Neural crest cell (in vitro differentiated cells): ENCODE measurements around the gene SPTB. TPM values are rescaled to one million over a fixed set of nuclear protein-coding genes. Genes with fewer than 3 reads are reported as not detected.
A peak's percentile ranks its signal among the peaks of the same experiment; 100 is the strongest.

Experiments
- DNase-seq: peaks from one replicate; pipeline ENCODE4 v3.0.0; 2021; ENCODE audit warnings: low read depth, mixed read lengths, low spot score
- H3K27ac Mint-ChIP-seq: one replicate; pipeline ENCODE4 v1.8.0; 2021; ENCODE audit warnings: mild to moderate bottlenecking, mixed read lengths; ENCODE audit not compliant: unreplicated experiment
- H3K27me3 Mint-ChIP-seq: 2 replicates; pipeline ENCODE4 v1.8.0; 2021; ENCODE audit warnings: low read depth, mild to moderate bottlenecking, mixed read lengths
- H3K36me3 Mint-ChIP-seq: 2 replicates; pipeline ENCODE4 v1.8.0; 2021; ENCODE audit warnings: low read depth, mild to moderate bottlenecking, mixed read lengths
- H3K4me1 Mint-ChIP-seq: 2 replicates; pipeline ENCODE4 v1.8.0; 2021; ENCODE audit warnings: mixed read lengths
- H3K4me3 Mint-ChIP-seq: one replicate; pipeline ENCODE4 v1.8.0; 2021; ENCODE audit warnings: mild to moderate bottlenecking, mixed read lengths
- H3K9me3 Mint-ChIP-seq: 2 replicates; pipeline ENCODE4 v1.8.0; 2021; ENCODE audit warnings: mixed read lengths
- CTCF ChIP-seq: fragments of 200-600 bp; sonication (generic); conservative IDR thresholded peaks from 2 replicates; pipeline ENCODE4 v1.5.0; 2021; ENCODE audit warnings: antibody characterized with exemption, mild to moderate bottlenecking
- microRNA-seq: library from miRNA; unstranded; fragments of <30 nt; microRNA quantifications from one replicate; pipeline ENCODE4, GENCODE V29; 2020
- total RNA-seq: library from RNA; stranded (reverse); gene quantifications from 2 replicates; pipeline ENCODE4 v1.2.1, GENCODE V29; 2021

SPTB gene
- total RNA-seq, 1 donor from 2014 or later = 0.16 TPM

- peaks cover 43% of the 10 kb centered on the region for H3K4me1 Mint-ChIP-seq
- no peak overlapping the region for H3K4me3 Mint-ChIP-seq
- no peaks in the 10 kb centered on the region for H3K36me3 Mint-ChIP-seq
- no peaks in the 10 kb centered on the region for H3K9me3 Mint-ChIP-seq
- peaks cover 63% of the 10 kb centered on the region for H3K27me3 Mint-ChIP-seq
- no peak overlapping the region for H3K27ac Mint-ChIP-seq
- no peak for DNase-seq
- no peak for TF ChIP-seq CTCF
Observed at GRCh38 chr14:64700894-64701293, 178.8 kb downstream of the SPTB start.

- H3K36me3 Mint-ChIP-seq = no peaks in the 10 kb centered on the region
- no peaks in the 10 kb centered on the region for H3K9me3 Mint-ChIP-seq
- peaks cover 37% of the 10 kb centered on the region for H3K4me1 Mint-ChIP-seq
- H3K27ac Mint-ChIP-seq = no peak overlapping the region
- peaks cover 57% of the 10 kb centered on the region for H3K27me3 Mint-ChIP-seq
- no peak overlapping the region for H3K4me3 Mint-ChIP-seq
- no peak for DNase-seq
- TF ChIP-seq CTCF = no peak
Observed at GRCh38 chr14:64700290-64700689, 179.4 kb downstream of the SPTB start.

GRCh38 chr14:64698903-64699302 lies 180.8 kb downstream of the SPTB start:
- no peak for TF ChIP-seq CTCF
- DNase-seq = no peak
- peak overlapping the region; percentile 70 for H3K4me3 Mint-ChIP-seq
- H3K27me3 Mint-ChIP-seq = peaks cover 54% of the 10 kb centered on the region
- no peak overlapping the region for H3K27ac Mint-ChIP-seq
- peaks cover 46% of the 10 kb centered on the region for H3K4me1 Mint-ChIP-seq
- no peaks in the 10 kb centered on the region for H3K36me3 Mint-ChIP-seq
- no peaks in the 10 kb centered on the region for H3K9me3 Mint-ChIP-seq

- no peak for TF ChIP-seq CTCF
- Mint-ChIP-seq H3K27ac (no peak overlapping the region), H3K4me1 (peaks cover 36% of the 10 kb centered on the region), H3K36me3 (no peaks in the 10 kb centered on the region), H3K9me3 (no peaks in the 10 kb centered on the region), H3K4me3 (no peak overlapping the region), H3K27me3 (peaks cover 31% of the 10 kb centered on the region)
- DNase-seq = no peak
Observed at GRCh38 chr14:64696355-64696857, 183.3 kb downstream of the SPTB start.

Small RNA genes lying within 50 kb of the gene (microRNA-seq; reads per million reads assigned to microRNA genes)
- gene MIR7855 = not detected

Other genes starting within 250 kb of the SPTB start
- gene PLEKHG3, start 175.5 kb downstream of the SPTB start, total RNA-seq = 43.4 and 46.0 TPM in 2 replicates
- gene CHURC1, start 34.5 kb upstream of the SPTB start, total RNA-seq = 33.1 and 34.4 TPM in 2 replicates
- not detected in 2 replicates for gene GPX2, start 62.8 kb upstream of the SPTB start, total RNA-seq
- 16.5 and 17.9 TPM in 2 replicates for gene RAB15, start 92.4 kb upstream of the SPTB start, total RNA-seq
- gene FNTB, start 107.0 kb upstream of the SPTB start, total RNA-seq = 28.6 and 37.3 TPM in 2 replicates
- gene MAX, start 222.6 kb upstream of the SPTB start, total RNA-seq = 64.2 and 69.3 TPM in 2 replicates